Adrenal gland (tissue), 5 donors: Measurements from ENCODE around the gene SERPING1.

Experiments
- CTCF ChIP-seq, 6 experiments: fragments of 450-650 bp in 4 of 6; fragments of 200-600 bp in 2 of 6; sonication (generic) in 1 of 6; IDR thresholded peaks; 1 replicate in 5 of 6; 2 replicates in 1 of 6; pipeline versions ENCODE4 v1.5.1 to v1.8.0; 2016 to 2021; ENCODE audit warnings: antibody characterized with exemption in 6 of 6, mild to moderate bottlenecking in 2 of 6, moderate library complexity in 1 of 6
- POLR2A ChIP-seq, 2 donors: fragments of 450-650 bp; IDR thresholded peaks; one replicate each; pipeline ENCODE4 v1.6.1; 2017; ENCODE audit warnings: antibody characterized with exemption in 2 of 2, mild to moderate bottlenecking in 2 of 2, moderate library complexity in 1 of 2
- donor health status: DM: no; HTN: no; CAD: no.

DNA sequence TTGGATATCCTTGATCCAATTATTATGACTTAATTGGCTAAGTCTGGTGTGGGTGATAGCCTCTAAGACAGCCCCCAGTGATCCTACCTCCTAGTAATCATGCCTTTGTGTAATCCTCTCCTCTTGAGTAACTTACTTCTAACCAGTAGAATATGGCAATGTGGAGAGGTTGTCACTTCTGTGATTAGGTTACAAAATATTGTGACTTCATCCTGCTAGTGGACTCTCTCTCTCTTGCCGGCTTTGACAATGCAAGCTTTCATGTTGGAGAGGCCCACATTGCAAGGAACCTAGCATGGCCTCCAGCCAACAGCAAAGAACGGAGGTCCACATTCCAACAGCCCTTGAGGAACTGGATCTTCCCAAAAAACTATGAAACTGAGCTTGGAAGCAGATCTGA lies 32.7 kb downstream of the SERPING1 start:
- no peak for TF ChIP-seq CTCF (IDR thresholded peaks at IDR 0.05)
- no peak for TF ChIP-seq POLR2A (IDR thresholded peaks at IDR 0.05)
